Adrenal gland (tissue), 12 donors: Measurements from ENCODE around the gene TMX1. TPM values are rescaled to one million over a fixed set of nuclear protein-coding genes. Genes with fewer than 3 reads are reported as not detected.

ENCODE experiments used
- DNase-seq, 7 donors: peaks; one replicate each; pipeline ENCODE4 v3.0.0-alpha.2; 2019 to 2020
- H3K27ac ChIP-seq, 5 donors: fragments of 200-600 bp; sonication (generic) in 4 of 5; 1 replicate in 3 of 5; 2 replicates in 2 of 5; pipeline versions ENCODE4 v1.5.1 to v1.8.0; 2016 to 2020; ENCODE audit warnings: mild to moderate bottlenecking in 1 of 5
- H3K27me3 ChIP-seq: fragments of 200-600 bp; 2 replicates; pipeline ENCODE4 v1.8.0; 2021
- H3K36me3 ChIP-seq, 2 donors: fragments of 200-600 bp; replicated peaks in 1 of 2; 1 replicate in 1 of 2; 2 replicates in 1 of 2; pipeline versions ENCODE4 v1.5.1 to v1.8.0; 2018 to 2022
- H3K4me1 ChIP-seq, 2 donors: fragments of 200-600 bp; replicated peaks in 1 of 2; 1 replicate in 1 of 2; 2 replicates in 1 of 2; pipeline versions ENCODE4 v1.5.1 to v1.8.0; 2018 to 2021
- H3K4me3 ChIP-seq, 4 donors: fragments of 200-600 bp; sonication (generic) in 3 of 4; one replicate each; pipeline ENCODE4 v1.5.1; 2016 to 2018
- H3K9me3 ChIP-seq, 3 donors: fragments of 200-600 bp; sonication (generic) in 1 of 3; replicated peaks in 1 of 3; 1 replicate in 2 of 3; 2 replicates in 1 of 3; pipeline versions ENCODE4 v1.5.1 to v1.8.0; 2016 to 2021
- POLR2A ChIP-seq, 2 donors: fragments of 450-650 bp; IDR thresholded peaks; one replicate each; pipeline ENCODE4 v1.6.1; 2017; ENCODE audit warnings: antibody characterized with exemption in 2 of 2, mild to moderate bottlenecking in 2 of 2, moderate library complexity in 1 of 2
- WGBS, 4 donors: extraction: QIAGEN DNeasy Blood & Tissue Kit in 2 of 4; methylation state at CpG; one replicate each; pipeline versions ENCODE4 v1.1.5 to v1.1.7; 2013 to 2017; 5-methylcytosine and 5-hydroxymethylcytosine counted together
- intact Hi-C, 2 donors: fragments of 100-400 bp; cut with DNase I; formaldehyde crosslinking; loops; one replicate each; pipeline versions ENCODE4 v1.14.1 to v1.15.0; 2022 to 2023
- polyA plus RNA-seq, 3 donors: library from polyadenylated mRNA; stranded (reverse); fragments of 200-250 nt in 2 of 3; fragments of 350-450 nt in 1 of 3; fragmentation: Illumina TruSeq in 1 of 3; extraction: RNeasy Lipid Tissue Mini Kit (QIAGEN cat#74804) in 1 of 3; gene quantifications; one replicate each; pipeline ENCODE4 v1.2.3, GENCODE V29; 2013 to 2014
- total RNA-seq, 9 donors: library from RNA; depleted of rRNA in 4 of 9; stranded (reverse); fragments of >200 nt in 4 of 9; fragments of 120-200 nt in 1 of 9; fragmentation: NEBNext Ultra II Directional in 1 of 9; extraction: Animal tissue kit (Norgen Biotek cat#: 25700) in 1 of 9; gene quantifications; one replicate each; pipeline versions ENCODE4 v1.1.0 to v1.2.4, GENCODE V29; 2013 to 2023
- TF ChIP-seq, protein P1 (sequence below), 6 experiments: fragments of 450-650 bp in 4 of 6; fragments of 200-600 bp in 2 of 6; sonication (generic) in 1 of 6; IDR thresholded peaks; 1 replicate in 5 of 6; 2 replicates in 1 of 6; pipeline versions ENCODE4 v1.5.1 to v1.8.0; 2016 to 2021; ENCODE audit warnings: antibody characterized with exemption in 6 of 6, mild to moderate bottlenecking in 2 of 6, moderate library complexity in 1 of 6
- donor health status: healthy with polysubstance abuse.
- donor health status: Bipolar disorder and iron deficiency.
- donor health status: DM: yes; HTN: yes; CAD: no.
- donor health status: DM: no; HTN: no; CAD: no.
- donor health status: DM: no; HTN: no; CAD: no.
- donor health status: DM: yes; HTN: yes; CAD: no.

The TMX1 gene
- total and polyA plus RNA-seq, 12 donors: 4.2 to 43.1 (median 30.2) TPM

- no peak for TF ChIP-seq POLR2A (IDR thresholded peaks at IDR 0.05)
- TF ChIP-seq, protein P1, sequence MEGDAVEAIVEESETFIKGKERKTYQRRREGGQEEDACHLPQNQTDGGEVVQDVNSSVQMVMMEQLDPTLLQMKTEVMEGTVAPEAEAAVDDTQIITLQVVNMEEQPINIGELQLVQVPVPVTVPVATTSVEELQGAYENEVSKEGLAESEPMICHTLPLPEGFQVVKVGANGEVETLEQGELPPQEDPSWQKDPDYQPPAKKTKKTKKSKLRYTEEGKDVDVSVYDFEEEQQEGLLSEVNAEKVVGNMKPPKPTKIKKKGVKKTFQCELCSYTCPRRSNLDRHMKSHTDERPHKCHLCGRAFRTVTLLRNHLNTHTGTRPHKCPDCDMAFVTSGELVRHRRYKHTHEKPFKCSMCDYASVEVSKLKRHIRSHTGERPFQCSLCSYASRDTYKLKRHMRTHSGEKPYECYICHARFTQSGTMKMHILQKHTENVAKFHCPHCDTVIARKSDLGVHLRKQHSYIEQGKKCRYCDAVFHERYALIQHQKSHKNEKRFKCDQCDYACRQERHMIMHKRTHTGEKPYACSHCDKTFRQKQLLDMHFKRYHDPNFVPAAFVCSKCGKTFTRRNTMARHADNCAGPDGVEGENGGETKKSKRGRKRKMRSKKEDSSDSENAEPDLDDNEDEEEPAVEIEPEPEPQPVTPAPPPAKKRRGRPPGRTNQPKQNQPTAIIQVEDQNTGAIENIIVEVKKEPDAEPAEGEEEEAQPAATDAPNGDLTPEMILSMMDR (IDR thresholded peaks at IDR 0.05): no peak
- Histone ChIP-seq H3K36me3 (no peaks in the 10 kb centered on the region), H3K4me3 (no peak overlapping the region), H3K9me3 (no peaks in the 10 kb centered on the region), H3K4me1 (peaks cover 4 to 11% of the 10 kb centered on the region in 2 donors), H3K27me3 (no peaks in the 10 kb centered on the region), H3K27ac (no peak overlapping the region)
- WGBS, 4 donors: 94 to 100% (median 96%) methylated on average over 1 of the region's 1 CpG
- intact Hi-C loops: no loop called here
- no peak for DNase-seq
Measured at GRCh38 chr14:51290132-51290531, 50.1 kb downstream of the TMX1 start.

GRCh38 chr14:51291016-51291415 is 51.0 kb downstream of the TMX1 start:
- Histone ChIP-seq H3K9me3 (no peaks in the 10 kb centered on the region), H3K4me1 (peaks cover 4 to 11% of the 10 kb centered on the region in 2 donors), H3K27me3 (no peaks in the 10 kb centered on the region), H3K4me3 (no peak overlapping the region), H3K36me3 (no peaks in the 10 kb centered on the region), H3K27ac (no peak overlapping the region)
- no peak for DNase-seq
- TF ChIP-seq POLR2A (IDR thresholded peaks at IDR 0.05): no peak
- TF ChIP-seq, protein P1 (IDR thresholded peaks at IDR 0.05): no peak
- WGBS, 4 donors: 98 to 100% (median 99%) methylated on average over 4 of the region's 4 CpGs
- intact Hi-C loops: no loop called here

DNA sequence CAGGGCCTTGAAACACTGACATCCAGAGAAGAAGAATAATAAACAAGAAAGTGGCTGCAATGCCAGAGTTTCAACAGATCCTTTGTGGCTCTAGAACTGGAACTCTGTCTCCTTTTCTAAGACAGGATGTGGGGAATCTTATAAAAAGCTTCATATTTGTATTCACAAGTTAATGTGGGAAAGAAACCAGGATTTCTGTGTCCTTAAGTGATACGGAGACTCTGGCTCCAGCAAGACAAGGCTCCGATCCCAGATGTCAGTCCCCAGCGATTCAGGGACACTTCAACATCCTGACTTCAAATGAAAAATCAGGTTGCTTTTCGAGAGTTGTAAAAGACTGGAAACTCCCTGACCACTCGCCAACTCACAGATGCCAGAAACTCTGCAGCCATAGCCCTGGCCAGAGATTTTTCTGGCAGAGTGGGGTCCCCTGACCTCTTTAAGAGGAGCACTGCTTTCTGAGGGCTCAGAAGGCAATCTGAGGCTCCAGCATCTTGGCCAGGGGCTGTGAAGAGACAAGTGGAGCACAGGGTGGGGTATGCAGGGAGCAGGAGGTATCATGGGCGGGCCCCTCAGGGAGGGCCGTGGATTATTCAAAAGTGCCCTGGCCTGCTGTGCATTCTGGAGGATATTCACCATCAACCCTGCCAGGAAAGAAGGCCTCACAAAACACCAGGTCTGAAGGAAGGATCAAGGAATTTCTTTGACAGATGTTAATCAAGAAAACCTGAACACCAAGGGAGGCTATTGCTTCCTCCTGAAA is 53.3 kb downstream of the TMX1 start:
- Histone ChIP-seq H3K27ac (peak overlapping the region in 1 of 5 donors; percentile 1), H3K36me3 (no peaks in the 10 kb centered on the region), H3K4me1 (peaks cover 4 to 11% of the 10 kb centered on the region in 2 donors), H3K9me3 (no peaks in the 10 kb centered on the region), H3K27me3 (no peaks in the 10 kb centered on the region), H3K4me3 (no peak overlapping the region)
- intact Hi-C loops: no loop called here
- TF ChIP-seq, protein P1 (IDR thresholded peaks at IDR 0.05): no peak
- no peak for TF ChIP-seq POLR2A (IDR thresholded peaks at IDR 0.05)
- peak; percentile 18 to 56 (median 29) for DNase-seq
- 33 to 41% (median 40%) methylated on average over 6 to 7 of the region's 7 CpGs for WGBS, 4 donors

DNA sequence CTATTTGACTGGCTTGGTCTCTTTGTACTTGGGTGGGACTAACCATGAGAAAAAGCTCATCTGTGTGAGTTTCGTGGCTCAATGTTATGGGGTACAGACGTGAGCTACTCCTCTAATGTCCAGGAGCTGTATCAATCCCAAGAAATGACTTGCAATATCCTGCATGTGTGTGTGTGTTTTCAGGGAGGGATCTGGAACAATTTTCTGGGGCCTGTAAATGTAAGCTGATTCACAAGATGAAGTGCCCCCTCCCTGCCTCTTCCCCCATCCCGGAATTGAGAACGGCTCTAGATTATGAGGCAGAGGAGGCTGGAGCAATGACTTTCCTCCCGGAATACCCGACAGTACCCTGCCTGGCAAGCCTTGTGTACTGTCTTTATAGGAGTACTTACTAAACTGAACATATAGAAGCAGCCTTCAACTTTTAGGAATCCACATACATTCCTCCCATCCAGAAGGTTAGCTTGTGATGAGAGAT is 53.9 kb downstream of the TMX1 start:
- no peak for TF ChIP-seq POLR2A (IDR thresholded peaks at IDR 0.05)
- TF ChIP-seq, protein P1 (IDR thresholded peaks at IDR 0.05): no peak
- peaks cover 4 to 11% of the 10 kb centered on the region in 2 donors for H3K4me1 ChIP-seq
- no peaks in the 10 kb centered on the region for H3K27me3 ChIP-seq
- WGBS, 4 donors: 83 to 97% (median 88%) methylated on average over 6 of the region's 6 CpGs
- intact Hi-C loops: no loop called here
- no peaks in the 10 kb centered on the region for H3K9me3 ChIP-seq
- DNase-seq: no peak
- no peak overlapping the region for H3K4me3 ChIP-seq
- no peaks in the 10 kb centered on the region for H3K36me3 ChIP-seq
- no peak overlapping the region for H3K27ac ChIP-seq
